Loucy (cell line): ENCODE data around the gene STPG1.

Source experiments
- H2AFZ ChIP-seq: fragments of 200-600 bp; sonication (generic); 2 replicates; pipeline ENCODE4 v1.6.0; 2016; ENCODE audit warnings: antibody characterized with exemption, mild to moderate bottlenecking, low read length, moderate library complexity
- H3F3A ChIP-seq: fragments of 200-600 bp; 2 replicates; pipeline ENCODE4 v1.6.0; 2016; ENCODE audit warnings: antibody characterized with exemption, low read depth, mild to moderate bottlenecking
- H3K27me3 ChIP-seq: fragments of 200-600 bp; sonication (generic); 2 replicates; pipeline ENCODE4 v1.6.1; 2014; ENCODE audit warnings: low read length, mild to moderate bottlenecking; ENCODE audit not compliant: insufficient read depth, poor library complexity, severe bottlenecking
- H3K36me3 ChIP-seq: fragments of 200-600 bp; sonication (generic); 2 replicates; pipeline ENCODE4 v1.6.1; 2016; ENCODE audit warnings: low read length; ENCODE audit not compliant: insufficient read depth
- H3K4me1 ChIP-seq: fragments of 200-600 bp; sonication (generic); 2 replicates; pipeline ENCODE4 v1.5.1; 2014; ENCODE audit warnings: low read length, mild to moderate bottlenecking; ENCODE audit not compliant: insufficient read depth, poor library complexity, severe bottlenecking
- H3K4me2 ChIP-seq: fragments of 200-600 bp; sonication (generic); 2 replicates; pipeline ENCODE4 v1.6.0; 2014; ENCODE audit warnings: antibody characterized with exemption, low read length, low read depth, mild to moderate bottlenecking; ENCODE audit not compliant: poor library complexity, severe bottlenecking
- H3K4me3 ChIP-seq: fragments of 200-600 bp; sonication (generic); 2 replicates; pipeline ENCODE4 v1.5.1; 2014; ENCODE audit warnings: low read length, mild to moderate bottlenecking, mixed read lengths; ENCODE audit not compliant: poor library complexity, severe bottlenecking
- H3K79me2 ChIP-seq: fragments of 200-600 bp; sonication (generic); 2 replicates; pipeline ENCODE4 v1.6.1; 2014; ENCODE audit warnings: low read length; ENCODE audit not compliant: insufficient read depth
- H3K9ac ChIP-seq: fragments of 200-600 bp; sonication (generic); 2 replicates; pipeline ENCODE4 v1.6.0; 2014; ENCODE audit warnings: mild to moderate bottlenecking, low read depth, low read length, moderate library complexity; ENCODE audit not compliant: poor library complexity, severe bottlenecking
- H3K9me2 ChIP-seq: fragments of 200-600 bp; sonication (generic); replicated peaks from 2 replicates; pipeline ENCODE4 v1.6.1; 2016; ENCODE audit warnings: low read depth, low read length, mixed read lengths
- H3K9me3 ChIP-seq: fragments of 200-600 bp; sonication (generic); 2 replicates; pipeline ENCODE4 v1.6.1; 2014; ENCODE audit warnings: mild to moderate bottlenecking, antibody characterized with exemption, low read length, low read depth; ENCODE audit not compliant: insufficient read depth
- H4K20me1 ChIP-seq: fragments of 200-600 bp; sonication (generic); 2 replicates; pipeline ENCODE4 v1.6.0; 2014; ENCODE audit warnings: antibody characterized with exemption, low read length, mild to moderate bottlenecking; ENCODE audit not compliant: insufficient read depth, poor library complexity, severe bottlenecking
- EZH2phosphoT487 ChIP-seq: fragments of 200-600 bp; IDR thresholded peaks from 2 replicates; pipeline ENCODE4 v1.6.1; 2018; ENCODE audit warnings: antibody characterized with exemption, mild to moderate bottlenecking, moderate library complexity, borderline replicate concordance
- TF ChIP-seq, protein P1 (sequence below): fragments of 200-600 bp; sonication (generic); conservative IDR thresholded peaks from 2 replicates; pipeline ENCODE4 v1.5.1; 2014; ENCODE audit warnings: mild to moderate bottlenecking, antibody characterized with exemption, low read length

Gene STPG1

DNA sequence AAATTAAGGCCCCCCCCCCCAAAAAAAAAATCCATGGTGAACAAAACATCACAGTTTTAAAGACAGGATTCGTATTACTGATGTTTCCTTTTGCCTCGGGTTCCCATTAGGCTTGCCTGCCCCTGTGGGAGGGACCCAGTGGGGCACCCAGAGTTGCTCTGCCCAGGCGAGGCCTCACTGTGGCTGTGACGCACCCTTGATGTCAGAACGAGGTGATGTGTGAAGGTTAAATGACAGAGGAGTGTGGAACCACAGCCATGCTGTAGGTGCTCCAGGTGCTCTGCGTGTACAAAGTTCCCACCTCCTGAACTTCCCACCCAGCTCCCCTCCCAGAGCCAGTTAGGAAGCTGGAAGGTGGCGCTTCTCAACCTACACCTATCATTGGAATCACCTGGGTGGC, 56.5 kb downstream of the STPG1 start:
- Histone ChIP-seq H3K4me2 (no peak overlapping the region), H3K4me3 (no peak overlapping the region), H3K9ac (no peak overlapping the region), H3K9me2 (no peaks in the 10 kb centered on the region), H3K4me1 (peaks cover 22% of the 10 kb centered on the region), H4K20me1 (no peaks in the 10 kb centered on the region), H3F3A (no peaks in the 10 kb centered on the region), H3K36me3 (no peaks in the 10 kb centered on the region), H2AFZ (no peak overlapping the region), H3K9me3 (no peaks in the 10 kb centered on the region), H3K79me2 (no peaks in the 10 kb centered on the region), H3K27me3 (no peaks in the 10 kb centered on the region)
- TF ChIP-seq, protein P1, sequence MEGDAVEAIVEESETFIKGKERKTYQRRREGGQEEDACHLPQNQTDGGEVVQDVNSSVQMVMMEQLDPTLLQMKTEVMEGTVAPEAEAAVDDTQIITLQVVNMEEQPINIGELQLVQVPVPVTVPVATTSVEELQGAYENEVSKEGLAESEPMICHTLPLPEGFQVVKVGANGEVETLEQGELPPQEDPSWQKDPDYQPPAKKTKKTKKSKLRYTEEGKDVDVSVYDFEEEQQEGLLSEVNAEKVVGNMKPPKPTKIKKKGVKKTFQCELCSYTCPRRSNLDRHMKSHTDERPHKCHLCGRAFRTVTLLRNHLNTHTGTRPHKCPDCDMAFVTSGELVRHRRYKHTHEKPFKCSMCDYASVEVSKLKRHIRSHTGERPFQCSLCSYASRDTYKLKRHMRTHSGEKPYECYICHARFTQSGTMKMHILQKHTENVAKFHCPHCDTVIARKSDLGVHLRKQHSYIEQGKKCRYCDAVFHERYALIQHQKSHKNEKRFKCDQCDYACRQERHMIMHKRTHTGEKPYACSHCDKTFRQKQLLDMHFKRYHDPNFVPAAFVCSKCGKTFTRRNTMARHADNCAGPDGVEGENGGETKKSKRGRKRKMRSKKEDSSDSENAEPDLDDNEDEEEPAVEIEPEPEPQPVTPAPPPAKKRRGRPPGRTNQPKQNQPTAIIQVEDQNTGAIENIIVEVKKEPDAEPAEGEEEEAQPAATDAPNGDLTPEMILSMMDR: no peak
- TF ChIP-seq EZH2phosphoT487: no peak

DNA sequence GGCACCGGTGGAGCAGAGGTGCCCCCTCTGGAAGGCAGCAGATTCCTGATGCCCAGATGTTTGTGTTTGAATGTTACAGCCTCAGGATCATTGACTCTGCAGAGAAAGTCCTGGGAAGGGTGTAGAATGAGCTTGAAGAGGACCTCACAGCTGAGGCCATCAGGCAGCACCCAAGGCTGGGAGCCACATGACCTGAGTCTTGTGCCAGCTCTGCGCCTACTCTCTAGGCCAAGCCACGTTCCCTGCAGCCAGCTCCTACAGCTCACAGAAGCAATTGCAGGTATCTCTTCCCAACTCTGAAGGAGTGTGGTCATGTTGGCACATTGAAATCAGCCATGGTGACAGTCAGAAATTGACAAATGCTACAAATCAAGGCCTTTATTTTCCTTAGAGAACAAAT, 58.1 kb downstream of the STPG1 start:
- no peaks in the 10 kb centered on the region for H3F3A ChIP-seq
- no peaks in the 10 kb centered on the region for H3K79me2 ChIP-seq
- H3K4me3 ChIP-seq: no peak overlapping the region
- H3K4me1 ChIP-seq: peaks cover 22% of the 10 kb centered on the region
- H3K27me3 ChIP-seq: no peaks in the 10 kb centered on the region
- no peak overlapping the region for H3K4me2 ChIP-seq
- H4K20me1 ChIP-seq: no peaks in the 10 kb centered on the region
- no peak overlapping the region for H2AFZ ChIP-seq
- H3K36me3 ChIP-seq: no peaks in the 10 kb centered on the region
- no peak overlapping the region for H3K9ac ChIP-seq
- no peaks in the 10 kb centered on the region for H3K9me2 ChIP-seq
- H3K9me3 ChIP-seq: no peaks in the 10 kb centered on the region
- TF ChIP-seq, protein P1: no peak
- no peak for TF ChIP-seq EZH2phosphoT487

DNA sequence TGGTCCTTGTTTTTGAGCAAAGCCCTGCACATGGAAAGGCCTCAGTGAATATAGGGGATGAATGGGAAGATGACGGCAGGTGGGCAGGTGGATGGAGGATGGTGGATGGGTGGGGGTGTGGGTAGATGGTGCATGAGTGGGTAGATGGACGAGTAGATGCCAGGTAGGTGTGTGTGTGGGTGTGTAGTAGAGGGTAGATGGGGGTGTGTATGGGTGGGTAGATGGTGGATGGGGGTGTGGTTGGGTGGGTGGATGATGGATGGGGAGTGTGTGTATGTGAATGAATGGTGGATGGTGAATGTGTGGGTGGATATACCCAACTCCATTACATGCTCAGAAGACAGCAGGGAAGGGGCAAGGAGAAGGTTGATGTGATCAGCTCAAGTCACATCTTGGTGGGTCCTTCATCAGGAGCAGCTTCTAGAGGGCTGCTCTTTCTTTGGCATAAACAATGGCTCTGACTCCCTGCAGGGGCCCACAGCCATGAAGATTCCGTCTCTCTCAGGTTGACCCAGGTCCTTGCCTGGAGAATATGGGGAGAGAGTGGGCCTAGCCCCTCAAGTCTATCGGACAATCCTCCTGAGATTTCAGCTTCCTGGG, 60.2 kb downstream of the STPG1 start:
- H4K20me1 ChIP-seq: no peaks in the 10 kb centered on the region
- H3K9me3 ChIP-seq: no peaks in the 10 kb centered on the region
- no peak overlapping the region for H3K4me2 ChIP-seq
- H3K4me3 ChIP-seq: no peak overlapping the region
- peaks cover 18% of the 10 kb centered on the region for H3K4me1 ChIP-seq
- no peaks in the 10 kb centered on the region for H3K9me2 ChIP-seq
- H3K36me3 ChIP-seq: no peaks in the 10 kb centered on the region
- no peak overlapping the region for H3K9ac ChIP-seq
- H3F3A ChIP-seq: no peaks in the 10 kb centered on the region
- no peaks in the 10 kb centered on the region for H3K27me3 ChIP-seq
- TF ChIP-seq, protein P1: no peak
- no peak for TF ChIP-seq EZH2phosphoT487
- H2AFZ ChIP-seq: no peak overlapping the region
- no peaks in the 10 kb centered on the region for H3K79me2 ChIP-seq
